GM12878 (cell line): Measurements from ENCODE around the gene ANO6. TPM values are rescaled to one million over a fixed set of nuclear protein-coding genes. Genes with fewer than 3 reads are reported as not detected.

Experiments used
- HDAC2 ChIP-seq: fragments of 200-600 bp; sonication (generic); IDR thresholded peaks from 2 replicates; pipeline ENCODE4 v1.6.1; 2017
- MTA3 ChIP-seq: IDR thresholded peaks from 2 replicates; pipeline ENCODE4 v1.6.1; 2012; ENCODE audit warnings: low read length, inconsistent platforms, borderline replicate concordance
- PAX5 ChIP-seq: IDR thresholded peaks from 2 replicates; pipeline ENCODE4 v1.6.1; 2011; ENCODE audit warnings: low read depth, low read length, borderline replicate concordance
- SPI1 ChIP-seq: IDR thresholded peaks from 2 replicates; pipeline ENCODE4 v1.6.1; 2011; ENCODE audit warnings: low read depth, mild to moderate bottlenecking, low read length, moderate library complexity, borderline replicate concordance; ENCODE audit not compliant: insufficient read depth
- polyA plus RNA-seq, 11 experiments: library from polyadenylated mRNA; depleted of rRNA in 4 of 11; unstranded in 6 of 11; stranded (reverse) in 5 of 11; fragments of >200 nt; fragmentation: Nextera tagmentation in 4 of 11; fragmentation: Illumina TruSeq in 1 of 11; extraction: Ambion mirVana in 4 of 11; extraction: Trizol in 1 of 11; gene quantifications; 1 replicate in 1 of 11; 2 replicates in 10 of 11; pipeline versions ENCODE4 v1.2.1 to v1.2.3, GENCODE V29; 2011 to 2016; ENCODE audit warnings: inconsistent platforms in 2 of 11, missing spikeins in 2 of 11, low read depth in 1 of 11
- total RNA-seq, 4 experiments: library from RNA; depleted of rRNA in 3 of 4; stranded (reverse); fragments of >200 nt in 3 of 4; fragmentation: Illumina TruSeq in 1 of 4; extraction: Trizol in 1 of 4; gene quantifications; 2 replicates each; pipeline versions ENCODE4 v1.2.1 to v1.2.3, GENCODE V29; 2013 to 2021
- TF ChIP-seq, protein P1 (sequence below): fragments of 450-650 bp; IDR thresholded peaks from 2 replicates; pipeline ENCODE4 v1.6.1; 2017; ENCODE audit warnings: mild to moderate bottlenecking, moderate library complexity
- TF ChIP-seq, protein P2 (sequence below), 3 experiments: IDR thresholded peaks in 2 of 3; conservative IDR thresholded peaks in 1 of 3; 2 replicates each; pipeline ENCODE4 v1.5.1; 2011; ENCODE audit warnings: low read depth in 3 of 3, low read length in 3 of 3, mild to moderate bottlenecking in 3 of 3, control low read depth in 2 of 3, moderate library complexity in 2 of 3, inconsistent platforms in 1 of 3, mixed read lengths in 1 of 3; ENCODE audit not compliant: control insufficient read depth in 2 of 3, insufficient read depth in 1 of 3; ENCODE audit errors: extremely low read depth in 1 of 3
- TF ChIP-seq, protein P3 (sequence below): fragments of 450-650 bp; IDR thresholded peaks from 2 replicates; pipeline ENCODE4 v1.6.1; 2016; ENCODE audit warnings: mild to moderate bottlenecking
- TF ChIP-seq, protein P4 (sequence below): fragments of 450-650 bp; IDR thresholded peaks from 2 replicates; pipeline ENCODE4 v1.6.1; 2017; ENCODE audit warnings: low read depth, mild to moderate bottlenecking, moderate library complexity

ANO6 gene
- total and polyA plus RNA-seq, 10 of the 15 experiments (the other 5 are each of a cell fraction or from before 2014, with no cell fraction given) = 4.6 to 30.3 (median 26.0) TPM

DNA sequence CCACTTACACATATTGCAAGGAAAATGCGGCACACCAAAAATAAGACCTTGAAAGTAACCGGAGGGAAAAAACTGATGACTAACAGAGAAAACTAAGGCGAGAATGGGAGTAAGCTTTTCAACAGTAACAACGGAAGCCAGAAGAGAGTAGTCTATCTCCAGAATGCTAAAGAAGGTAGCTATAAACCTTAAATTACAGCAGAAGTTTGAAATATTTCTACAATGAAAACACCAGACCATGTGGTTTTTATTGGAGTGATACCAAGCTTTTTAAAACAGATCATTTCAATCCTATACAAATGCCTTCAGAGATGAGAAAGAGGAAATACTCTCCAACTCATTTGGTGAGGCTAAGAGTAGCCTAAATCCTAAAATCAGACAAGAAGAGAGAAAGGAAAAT, 209.5 kb downstream of the ANO6 start (continued):
- TF ChIP-seq SPI1 (no peak), HDAC2 (no peak), MTA3 (no peak), PAX5 (no peak)
- TF ChIP-seq, protein P1, sequence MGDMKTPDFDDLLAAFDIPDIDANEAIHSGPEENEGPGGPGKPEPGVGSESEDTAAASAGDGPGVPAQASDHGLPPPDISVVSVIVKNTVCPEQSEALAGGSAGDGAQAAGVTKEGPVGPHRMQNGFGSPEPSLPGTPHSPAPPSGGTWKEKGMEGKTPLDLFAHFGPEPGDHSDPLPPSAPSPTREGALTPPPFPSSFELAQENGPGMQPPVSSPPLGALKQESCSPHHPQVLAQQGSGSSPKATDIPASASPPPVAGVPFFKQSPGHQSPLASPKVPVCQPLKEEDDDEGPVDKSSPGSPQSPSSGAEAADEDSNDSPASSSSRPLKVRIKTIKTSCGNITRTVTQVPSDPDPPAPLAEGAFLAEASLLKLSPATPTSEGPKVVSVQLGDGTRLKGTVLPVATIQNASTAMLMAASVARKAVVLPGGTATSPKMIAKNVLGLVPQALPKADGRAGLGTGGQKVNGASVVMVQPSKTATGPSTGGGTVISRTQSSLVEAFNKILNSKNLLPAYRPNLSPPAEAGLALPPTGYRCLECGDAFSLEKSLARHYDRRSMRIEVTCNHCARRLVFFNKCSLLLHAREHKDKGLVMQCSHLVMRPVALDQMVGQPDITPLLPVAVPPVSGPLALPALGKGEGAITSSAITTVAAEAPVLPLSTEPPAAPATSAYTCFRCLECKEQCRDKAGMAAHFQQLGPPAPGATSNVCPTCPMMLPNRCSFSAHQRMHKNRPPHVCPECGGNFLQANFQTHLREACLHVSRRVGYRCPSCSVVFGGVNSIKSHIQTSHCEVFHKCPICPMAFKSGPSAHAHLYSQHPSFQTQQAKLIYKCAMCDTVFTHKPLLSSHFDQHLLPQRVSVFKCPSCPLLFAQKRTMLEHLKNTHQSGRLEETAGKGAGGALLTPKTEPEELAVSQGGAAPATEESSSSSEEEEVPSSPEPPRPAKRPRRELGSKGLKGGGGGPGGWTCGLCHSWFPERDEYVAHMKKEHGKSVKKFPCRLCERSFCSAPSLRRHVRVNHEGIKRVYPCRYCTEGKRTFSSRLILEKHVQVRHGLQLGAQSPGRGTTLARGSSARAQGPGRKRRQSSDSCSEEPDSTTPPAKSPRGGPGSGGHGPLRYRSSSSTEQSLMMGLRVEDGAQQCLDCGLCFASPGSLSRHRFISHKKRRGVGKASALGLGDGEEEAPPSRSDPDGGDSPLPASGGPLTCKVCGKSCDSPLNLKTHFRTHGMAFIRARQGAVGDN = no peak
- TF ChIP-seq, protein P2, sequence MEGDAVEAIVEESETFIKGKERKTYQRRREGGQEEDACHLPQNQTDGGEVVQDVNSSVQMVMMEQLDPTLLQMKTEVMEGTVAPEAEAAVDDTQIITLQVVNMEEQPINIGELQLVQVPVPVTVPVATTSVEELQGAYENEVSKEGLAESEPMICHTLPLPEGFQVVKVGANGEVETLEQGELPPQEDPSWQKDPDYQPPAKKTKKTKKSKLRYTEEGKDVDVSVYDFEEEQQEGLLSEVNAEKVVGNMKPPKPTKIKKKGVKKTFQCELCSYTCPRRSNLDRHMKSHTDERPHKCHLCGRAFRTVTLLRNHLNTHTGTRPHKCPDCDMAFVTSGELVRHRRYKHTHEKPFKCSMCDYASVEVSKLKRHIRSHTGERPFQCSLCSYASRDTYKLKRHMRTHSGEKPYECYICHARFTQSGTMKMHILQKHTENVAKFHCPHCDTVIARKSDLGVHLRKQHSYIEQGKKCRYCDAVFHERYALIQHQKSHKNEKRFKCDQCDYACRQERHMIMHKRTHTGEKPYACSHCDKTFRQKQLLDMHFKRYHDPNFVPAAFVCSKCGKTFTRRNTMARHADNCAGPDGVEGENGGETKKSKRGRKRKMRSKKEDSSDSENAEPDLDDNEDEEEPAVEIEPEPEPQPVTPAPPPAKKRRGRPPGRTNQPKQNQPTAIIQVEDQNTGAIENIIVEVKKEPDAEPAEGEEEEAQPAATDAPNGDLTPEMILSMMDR (IDR thresholded peaks at IDR 0.05 in 2 of 3, conservative IDR thresholded peaks at IDR 0.05 in 1 of 3; ENCODE audit: control insufficient read depth in 2 of 3, extremely low read depth in 1 of 3, insufficient read depth in 1 of 3, low read depth in 3 of 3, low read length in 3 of 3) = no peak
- TF ChIP-seq, protein P3, sequence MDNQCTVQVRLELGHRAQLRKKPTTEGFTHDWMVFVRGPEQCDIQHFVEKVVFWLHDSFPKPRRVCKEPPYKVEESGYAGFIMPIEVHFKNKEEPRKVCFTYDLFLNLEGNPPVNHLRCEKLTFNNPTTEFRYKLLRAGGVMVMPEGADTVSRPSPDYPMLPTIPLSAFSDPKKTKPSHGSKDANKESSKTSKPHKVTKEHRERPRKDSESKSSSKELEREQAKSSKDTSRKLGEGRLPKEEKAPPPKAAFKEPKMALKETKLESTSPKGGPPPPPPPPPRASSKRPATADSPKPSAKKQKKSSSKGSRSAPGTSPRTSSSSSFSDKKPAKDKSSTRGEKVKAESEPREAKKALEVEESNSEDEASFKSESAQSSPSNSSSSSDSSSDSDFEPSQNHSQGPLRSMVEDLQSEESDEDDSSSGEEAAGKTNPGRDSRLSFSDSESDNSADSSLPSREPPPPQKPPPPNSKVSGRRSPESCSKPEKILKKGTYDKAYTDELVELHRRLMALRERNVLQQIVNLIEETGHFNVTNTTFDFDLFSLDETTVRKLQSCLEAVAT = no peak
- TF ChIP-seq, protein P4, sequence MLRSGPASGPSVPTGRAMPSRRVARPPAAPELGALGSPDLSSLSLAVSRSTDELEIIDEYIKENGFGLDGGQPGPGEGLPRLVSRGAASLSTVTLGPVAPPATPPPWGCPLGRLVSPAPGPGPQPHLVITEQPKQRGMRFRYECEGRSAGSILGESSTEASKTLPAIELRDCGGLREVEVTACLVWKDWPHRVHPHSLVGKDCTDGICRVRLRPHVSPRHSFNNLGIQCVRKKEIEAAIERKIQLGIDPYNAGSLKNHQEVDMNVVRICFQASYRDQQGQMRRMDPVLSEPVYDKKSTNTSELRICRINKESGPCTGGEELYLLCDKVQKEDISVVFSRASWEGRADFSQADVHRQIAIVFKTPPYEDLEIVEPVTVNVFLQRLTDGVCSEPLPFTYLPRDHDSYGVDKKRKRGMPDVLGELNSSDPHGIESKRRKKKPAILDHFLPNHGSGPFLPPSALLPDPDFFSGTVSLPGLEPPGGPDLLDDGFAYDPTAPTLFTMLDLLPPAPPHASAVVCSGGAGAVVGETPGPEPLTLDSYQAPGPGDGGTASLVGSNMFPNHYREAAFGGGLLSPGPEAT = no peak
- TF ChIP-seq, all 136 proteins: peak for 0
